NCI-H1436 treated with DMSO at 0.1 percent for 48 hours (cell line): Measurements from ENCODE around the gene UBTD1.
"Not testable (repeated sequence)": the region's sequence is repeated elsewhere in the genome, so short reads cannot be mapped to it uniquely, and the experiment has no call there.

Experiments
- DNase-seq: peaks from one replicate; lab custom pipeline; 2025; lab: John Stamatoyannopoulos, UW

Gene UBTD1

GRCh38 chr10:97498841-97499560, at the start of gene UBTD1:
TSS of gene UBTD1 (plus strand) at chr10:97498924. CDS start at chr10:97499204, 280 bp downstream.
- DNase-seq = no peak

- no peak for DNase-seq
Measured at GRCh38 chr10:97450828-97451227, 47.9 kb upstream of the UBTD1 start.

GRCh38 chr10:97451605-97452004, 47.1 kb upstream of the UBTD1 start:
- no peak for DNase-seq

GRCh38 chr10:97452352-97452751, 46.4 kb upstream of the UBTD1 start:
- no peak for DNase-seq

- DNase-seq = no peak
Measured at GRCh38 chr10:97454330-97455036, 44.2 kb upstream of the UBTD1 start.

GRCh38 chr10:97456034-97456685, 42.6 kb upstream of the UBTD1 start:
- DNase-seq = no peak

- DNase-seq = no peak
Measured at GRCh38 chr10:97456686-97457065, 42.0 kb upstream of the UBTD1 start.

GRCh38 chr10:97459111-97459510, 39.6 kb upstream of the UBTD1 start:
- no peak for DNase-seq

GRCh38 chr10:97459933-97460332, 38.8 kb upstream of the UBTD1 start:
- DNase-seq = no peak

- no peak for DNase-seq
Measured at GRCh38 chr10:97462309-97462708, 36.4 kb upstream of the UBTD1 start.

GRCh38 chr10:97463363-97464132, 35.2 kb upstream of the UBTD1 start:
- DNase-seq = peak; percentile 38

- no peak for DNase-seq
Measured at GRCh38 chr10:97464226-97464625, 34.5 kb upstream of the UBTD1 start.

- DNase-seq = no peak
Measured at GRCh38 chr10:97465982-97466381, 32.7 kb upstream of the UBTD1 start.

- DNase-seq = no peak
Measured at GRCh38 chr10:97466755-97467154, 32.0 kb upstream of the UBTD1 start.

GRCh38 chr10:97468162-97468561, 30.6 kb upstream of the UBTD1 start:
- DNase-seq = no peak

- DNase-seq = not testable (repeated sequence)
Measured at GRCh38 chr10:97468781-97469180, 29.9 kb upstream of the UBTD1 start.

GRCh38 chr10:97474918-97475317, 23.8 kb upstream of the UBTD1 start:
- DNase-seq = no peak

GRCh38 chr10:97475936-97476594, 22.7 kb upstream of the UBTD1 start:
- DNase-seq = no peak

- DNase-seq = not testable (repeated sequence)
Measured at GRCh38 chr10:97479410-97479809, 19.3 kb upstream of the UBTD1 start.

GRCh38 chr10:97479939-97480338, 18.8 kb upstream of the UBTD1 start:
- DNase-seq = no peak

- DNase-seq = no peak
Measured at GRCh38 chr10:97481071-97481470, 17.7 kb upstream of the UBTD1 start.

GRCh38 chr10:97482381-97482780, 16.3 kb upstream of the UBTD1 start:
- no peak for DNase-seq
